IMR-90 (cell line): ENCODE measurements around the gene SLC8A3. TPM values are rescaled to one million over a fixed set of nuclear protein-coding genes. Genes with fewer than 3 reads are reported as not detected.

Experiments used
- ATAC-seq: fragments of 200-7000 bp; cut with Tn5 transposase; 2 replicates; pipeline ENCODE4 v1.9.1; 2020; ENCODE audit warnings: low read depth, mild to moderate bottlenecking, moderate library complexity
- BruUV-seq: library from RNA; stranded (reverse); fragments of 400-500 nt; replicated peaks from 2 replicates; lab custom pipeline; 2021; lab: Mats Ljungman, UMichigan
- CTCF ChIA-PET: fragments of 300-600 bp; formaldehyde crosslinking; extraction: SDS; loops from one replicate; lab custom pipeline; 2021; ENCODE audit warnings: antibody characterized with exemption; lab: Yijun Ruan, JAX
- POLR2A ChIA-PET: fragments of 300-600 bp; sonication (Branson Sonifier 250); formaldehyde crosslinking; loops from one replicate; lab custom pipeline; 2022; ENCODE audit warnings: antibody characterized with exemption; ENCODE audit not compliant: unreplicated experiment; lab: Charles Lee
- DNase-seq: peaks from one replicate; pipeline ENCODE4 v3.0.0; 2013
- H2AFZ ChIP-seq: replicated peaks from 2 replicates; pipeline ENCODE3; 2013; ENCODE audit warnings: low read length, mild to moderate bottlenecking; ENCODE audit not compliant: poor library complexity
- H2AK5ac ChIP-seq: 2 replicates; pipeline ENCODE4 v1.6.1; 2013; ENCODE audit warnings: low read depth, low read length, inconsistent platforms
- H2AK9ac ChIP-seq: replicated peaks from 2 replicates; pipeline ENCODE3; 2013; ENCODE audit warnings: mild to moderate bottlenecking, low read depth, low read length, moderate library complexity; ENCODE audit not compliant: poor library complexity
- H2BK120ac ChIP-seq: 2 replicates; pipeline ENCODE4 v1.6.1; 2013; ENCODE audit warnings: low read depth, low read length, inconsistent platforms
- H2BK15ac ChIP-seq: 3 replicates; pipeline ENCODE4 v1.6.1; 2013; ENCODE audit warnings: low read depth, low read length, inconsistent platforms
- H2BK20ac ChIP-seq: 2 replicates; pipeline ENCODE4 v1.6.1; 2013; ENCODE audit warnings: low read depth, mild to moderate bottlenecking, inconsistent platforms, low read length, moderate library complexity
- H2BK5ac ChIP-seq: 2 replicates; pipeline ENCODE4 v1.6.1; 2013; ENCODE audit warnings: mild to moderate bottlenecking, low read depth, low read length, inconsistent platforms; ENCODE audit not compliant: poor library complexity, severe bottlenecking
- H3K14ac ChIP-seq: replicated peaks from 2 replicates; pipeline ENCODE4 v1.6.1; 2013; ENCODE audit warnings: low read depth, low read length, inconsistent platforms
- H3K18ac ChIP-seq: 2 replicates; pipeline ENCODE4 v1.6.1; 2013; ENCODE audit warnings: low read depth, low read length, control low read depth
- H3K23ac ChIP-seq: 2 replicates; pipeline ENCODE4 v1.6.1; 2013; ENCODE audit warnings: low read depth, low read length, inconsistent platforms
- H3K27ac ChIP-seq: 2 replicates; pipeline ENCODE4 v1.5.1; 2013; ENCODE audit warnings: mild to moderate bottlenecking, control low read depth, low read length; ENCODE audit not compliant: insufficient read depth
- H3K27me3 ChIP-seq: 2 replicates; pipeline ENCODE4 v1.6.1; 2013; ENCODE audit warnings: low read length; ENCODE audit not compliant: control insufficient read depth, insufficient read depth
- H3K36me3 ChIP-seq: 2 replicates; pipeline ENCODE4 v1.6.1; 2013; ENCODE audit warnings: low read length, mixed read lengths; ENCODE audit not compliant: control insufficient read depth, insufficient read depth
- H3K4ac ChIP-seq: 2 replicates; pipeline ENCODE4 v1.6.1; 2013; ENCODE audit warnings: low read depth, low read length, inconsistent platforms
- H3K4me1 ChIP-seq: 2 replicates; pipeline ENCODE4 v1.6.1; 2013; ENCODE audit warnings: low read length, mixed read lengths; ENCODE audit not compliant: control insufficient read depth, insufficient read depth
- H3K4me2 ChIP-seq: 2 replicates; pipeline ENCODE4 v1.6.1; 2013; ENCODE audit warnings: low read depth, mild to moderate bottlenecking, control low read depth, low read length, moderate library complexity
- H3K4me3 ChIP-seq: 2 replicates; pipeline ENCODE4 v1.5.1; 2013; ENCODE audit warnings: low read depth, mild to moderate bottlenecking, control low read depth, low read length, moderate library complexity; ENCODE audit not compliant: insufficient read depth
- H3K56ac ChIP-seq: 2 replicates; pipeline ENCODE4 v1.6.1; 2013; ENCODE audit warnings: low read length, inconsistent platforms; ENCODE audit not compliant: insufficient read depth; ENCODE audit errors: extremely low read depth
- H3K79me1 ChIP-seq, 2 experiments: 2 replicates each; pipeline ENCODE4 v1.6.1; 2013; ENCODE audit warnings: low read length in 2 of 2, inconsistent platforms in 1 of 2, low read depth in 1 of 2
- H3K9ac ChIP-seq: 2 replicates; pipeline ENCODE4 v1.6.1; 2013; ENCODE audit warnings: low read depth, low read length, control low read depth
- H3K9me1 ChIP-seq: 2 replicates; pipeline ENCODE4 v1.6.1; 2013; ENCODE audit warnings: low read length, inconsistent platforms; ENCODE audit not compliant: insufficient read depth
- H3K9me3 ChIP-seq: 2 replicates; pipeline ENCODE4 v1.6.1; 2013; ENCODE audit warnings: low read length; ENCODE audit not compliant: control insufficient read depth, insufficient read depth
- H4K20me1 ChIP-seq: 2 replicates; pipeline ENCODE4 v1.6.1; 2013; ENCODE audit warnings: low read length, inconsistent platforms; ENCODE audit not compliant: insufficient read depth
- H4K5ac ChIP-seq: 2 replicates; pipeline ENCODE4 v1.6.1; 2013; ENCODE audit warnings: mild to moderate bottlenecking, low read depth, low read length, control low read depth
- H4K8ac ChIP-seq, 2 experiments: 2 replicates each; pipeline ENCODE4 v1.6.1; 2013; ENCODE audit warnings: low read depth in 2 of 2, low read length in 2 of 2, control low read depth in 1 of 2, inconsistent platforms in 1 of 2
- H4K91ac ChIP-seq: 2 replicates; pipeline ENCODE4 v1.6.1; 2013; ENCODE audit warnings: low read depth, low read length, inconsistent platforms; ENCODE audit not compliant: insufficient read depth
- FOS ChIP-seq: fragments of 150-350 bp; IDR thresholded peaks from 2 replicates; pipeline ENCODE4 v1.6.1; 2016; ENCODE audit warnings: low read depth, low read length
- MAZ ChIP-seq: IDR thresholded peaks from 2 replicates; pipeline ENCODE4 v1.6.1; 2012; ENCODE audit warnings: low read depth, mild to moderate bottlenecking, low read length, improper control_type of control experiment, moderate library complexity, borderline replicate concordance
- MXI1 ChIP-seq: IDR thresholded peaks from 2 replicates; pipeline ENCODE4 v1.6.1; 2012; ENCODE audit warnings: low read depth, mild to moderate bottlenecking, low read length, moderate library complexity, borderline replicate concordance
- POLR2A ChIP-seq: IDR thresholded peaks from 2 replicates; pipeline ENCODE4 v1.6.1; 2012; ENCODE audit warnings: mild to moderate bottlenecking, low read depth, low read length
- RCOR1 ChIP-seq: IDR thresholded peaks from 2 replicates; pipeline ENCODE4 v1.6.1; 2012; ENCODE audit warnings: mild to moderate bottlenecking, low read length, improper control_type of control experiment; ENCODE audit not compliant: insufficient replicate concordance
- WGBS, 2 experiments: methylation state at CpG; one replicate each; pipeline versions ENCODE4 v1.1.5 to v1.1.7; 2013; ENCODE audit warnings: missing lambda C conversion rate in 2 of 2; ENCODE audit not compliant: insufficient read length in 1 of 2; ENCODE audit errors: extremely low coverage in 2 of 2; 5-methylcytosine and 5-hydroxymethylcytosine counted together
- dilution Hi-C: fragments of 300-500 bp; cut with HindIII; formaldehyde crosslinking; loops from one replicate; pipeline ENCODE4 v1.14.3; 2018; ENCODE audit warnings: low sequenced_read_pairs; ENCODE audit not compliant: unreplicated experiment
- in situ Hi-C: fragments of 300-500 bp; cut with MboI; formaldehyde crosslinking; loops from 3 replicates; pipeline ENCODE4 v1.14.3; 2019; ENCODE audit warnings: low sequenced_read_pairs, inconsistent platforms, mixed read lengths
- intact Hi-C: fragments of 100-400 bp; cut with micrococcal nuclease; formaldehyde crosslinking; loops from 2 replicates; pipeline ENCODE4 v1.10.0; 2022
- polyA plus RNA-seq, 3 experiments: library from polyadenylated mRNA; depleted of rRNA; stranded (reverse); fragments of >200 nt; gene quantifications; 2 replicates each; pipeline ENCODE4 v1.2.3, GENCODE V29; 2012; ENCODE audit warnings: low replicate concordance in 1 of 3
- total RNA-seq: library from RNA; depleted of rRNA; stranded (reverse); fragments of >200 nt; gene quantifications from 2 replicates; pipeline ENCODE4 v1.2.3, GENCODE V29; 2012
- TF ChIP-seq, protein P1 (sequence below): conservative IDR thresholded peaks from 2 replicates; pipeline ENCODE4 v1.5.1; 2012; ENCODE audit warnings: mild to moderate bottlenecking, low read depth, low read length, improper control_type of control experiment
- TF ChIP-seq, protein P2 (sequence below): fragments of 150-350 bp; IDR thresholded peaks from 2 replicates; pipeline ENCODE4 v1.6.1; 2016; ENCODE audit warnings: low read depth, mild to moderate bottlenecking, low read length, moderate library complexity, borderline replicate concordance

Gene SLC8A3
- total and polyA plus RNA-seq, 2 of the 4 experiments (the other 2 are of a cell fraction), result under 0.01 TPM; not detected in 1

DNA sequence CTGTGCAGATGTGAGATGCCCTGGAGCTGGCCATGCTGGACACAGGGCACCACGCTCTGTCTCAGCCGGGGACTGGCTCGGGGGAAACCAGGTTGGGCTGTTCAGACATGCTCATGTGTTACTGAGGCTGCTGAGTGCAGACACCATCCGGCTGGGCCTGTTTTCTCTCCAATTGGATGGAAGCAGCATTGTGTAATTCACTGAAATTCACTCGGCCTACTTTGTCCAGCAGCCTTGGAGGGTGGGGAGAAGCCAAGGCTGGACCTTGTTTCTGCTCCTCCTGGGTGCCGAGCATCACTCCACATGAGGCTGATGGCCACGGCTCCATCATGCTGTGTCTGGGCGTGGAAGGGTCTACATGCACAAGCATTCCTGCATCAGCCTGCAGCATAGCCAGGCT is 178.8 kb downstream of the SLC8A3 start:
- Histone ChIP-seq H2AFZ (peak overlapping the region; percentile 26), H2AK9ac (no peak overlapping the region), H3K9me3 (no peaks in the 10 kb centered on the region), H2BK120ac (no peak overlapping the region), H3K36me3 (peaks cover 8% of the 10 kb centered on the region), H3K4me1 (peaks cover 6% of the 10 kb centered on the region), H3K14ac (no peak overlapping the region), H3K27ac (no peak overlapping the region), H3K9me1 (no peaks in the 10 kb centered on the region), H3K27me3 (no peaks in the 10 kb centered on the region), H3K4me3 (no peak overlapping the region), H3K56ac (no peak overlapping the region), H2AK5ac (no peak overlapping the region), H2BK15ac (no peak overlapping the region), H3K9ac (no peak overlapping the region), H4K91ac (no peak overlapping the region), H2BK20ac (no peak overlapping the region), H3K79me1 (no peaks in the 10 kb centered on the region), H2BK5ac (no peak overlapping the region), H4K20me1 (no peaks in the 10 kb centered on the region), H3K18ac (no peak overlapping the region), H4K5ac (no peak overlapping the region), H3K23ac (no peak overlapping the region), H3K4ac (no peak overlapping the region), H3K4me2 (no peak overlapping the region), H4K8ac (no peak overlapping the region)
- ChIA-PET POLR2A (no interaction called here), CTCF (no interaction called here)
- DNase-seq (no peak), ATAC-seq (peak; percentile 18; the same call in 1 of the 2 replicates)
- dilution Hi-C loops (no loop called here), intact Hi-C loops (no loop called here), in situ Hi-C loops (loop anchor here (25.0 kb wide), 1 partner anchor 423 kb away; no protein-coding TSS in a partner anchor)
- BruUV-seq, result no TSS peak
- TF ChIP-seq RCOR1, result no peak
- no peak for TF ChIP-seq MXI1
- no peak for TF ChIP-seq FOS
- TF ChIP-seq, protein P1, sequence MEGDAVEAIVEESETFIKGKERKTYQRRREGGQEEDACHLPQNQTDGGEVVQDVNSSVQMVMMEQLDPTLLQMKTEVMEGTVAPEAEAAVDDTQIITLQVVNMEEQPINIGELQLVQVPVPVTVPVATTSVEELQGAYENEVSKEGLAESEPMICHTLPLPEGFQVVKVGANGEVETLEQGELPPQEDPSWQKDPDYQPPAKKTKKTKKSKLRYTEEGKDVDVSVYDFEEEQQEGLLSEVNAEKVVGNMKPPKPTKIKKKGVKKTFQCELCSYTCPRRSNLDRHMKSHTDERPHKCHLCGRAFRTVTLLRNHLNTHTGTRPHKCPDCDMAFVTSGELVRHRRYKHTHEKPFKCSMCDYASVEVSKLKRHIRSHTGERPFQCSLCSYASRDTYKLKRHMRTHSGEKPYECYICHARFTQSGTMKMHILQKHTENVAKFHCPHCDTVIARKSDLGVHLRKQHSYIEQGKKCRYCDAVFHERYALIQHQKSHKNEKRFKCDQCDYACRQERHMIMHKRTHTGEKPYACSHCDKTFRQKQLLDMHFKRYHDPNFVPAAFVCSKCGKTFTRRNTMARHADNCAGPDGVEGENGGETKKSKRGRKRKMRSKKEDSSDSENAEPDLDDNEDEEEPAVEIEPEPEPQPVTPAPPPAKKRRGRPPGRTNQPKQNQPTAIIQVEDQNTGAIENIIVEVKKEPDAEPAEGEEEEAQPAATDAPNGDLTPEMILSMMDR, result no peak
- TF ChIP-seq, protein P2, sequence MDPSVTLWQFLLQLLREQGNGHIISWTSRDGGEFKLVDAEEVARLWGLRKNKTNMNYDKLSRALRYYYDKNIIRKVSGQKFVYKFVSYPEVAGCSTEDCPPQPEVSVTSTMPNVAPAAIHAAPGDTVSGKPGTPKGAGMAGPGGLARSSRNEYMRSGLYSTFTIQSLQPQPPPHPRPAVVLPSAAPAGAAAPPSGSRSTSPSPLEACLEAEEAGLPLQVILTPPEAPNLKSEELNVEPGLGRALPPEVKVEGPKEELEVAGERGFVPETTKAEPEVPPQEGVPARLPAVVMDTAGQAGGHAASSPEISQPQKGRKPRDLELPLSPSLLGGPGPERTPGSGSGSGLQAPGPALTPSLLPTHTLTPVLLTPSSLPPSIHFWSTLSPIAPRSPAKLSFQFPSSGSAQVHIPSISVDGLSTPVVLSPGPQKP, result no peak
- no peak for TF ChIP-seq MAZ
- no peak for TF ChIP-seq POLR2A
- 82% methylated on average over 3 of the region's 8 CpGs; no CpG with 5 or more reads in 1 of the 2 experiments for WGBS, 2 experiments
